Raji (cell line): ENCODE results near the gene SUGP1.

ENCODE experiments used
- POLR2A ChIP-seq: IDR thresholded peaks from 2 replicates; pipeline ENCODE4 v1.6.1; 2011; ENCODE audit warnings: low read depth, low read length, control low read depth; ENCODE audit not compliant: insufficient read depth

The SUGP1 gene

DNA sequence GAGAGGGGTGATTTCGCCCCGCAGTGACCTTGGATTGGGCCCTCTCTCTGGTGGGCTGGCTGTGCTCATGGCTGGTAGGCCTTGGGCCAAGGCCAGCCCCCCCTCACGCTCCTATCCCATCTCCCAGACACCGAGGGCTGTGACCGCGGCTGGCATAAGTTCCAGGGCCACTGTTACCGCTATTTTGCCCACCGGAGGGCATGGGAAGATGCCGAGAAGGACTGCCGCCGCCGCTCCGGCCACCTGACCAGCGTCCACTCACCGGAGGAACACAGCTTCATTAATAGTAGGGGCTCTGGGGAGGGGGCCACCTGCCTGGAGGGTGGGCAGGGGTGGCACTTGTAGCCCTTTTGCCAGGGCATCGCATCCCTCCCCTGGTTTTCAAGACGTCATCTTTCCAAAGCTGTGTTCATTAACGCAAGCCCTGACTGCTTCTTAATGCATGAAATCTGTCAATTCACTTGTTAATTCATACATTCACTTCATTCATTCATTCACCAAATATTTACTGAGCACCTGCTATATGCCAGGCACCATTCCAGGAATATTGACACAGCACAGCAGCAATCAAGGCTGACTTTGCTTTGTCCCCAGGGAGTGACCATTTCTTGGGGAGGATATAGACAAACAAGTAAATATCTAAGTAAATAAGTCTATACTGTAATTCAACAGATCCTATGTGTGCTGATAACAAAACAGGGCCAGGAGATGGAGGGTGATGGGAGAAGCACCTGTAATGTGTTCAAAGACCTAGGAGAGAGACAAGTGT, 82.0 kb downstream of the SUGP1 start:
- TF ChIP-seq POLR2A: no peak

DNA sequence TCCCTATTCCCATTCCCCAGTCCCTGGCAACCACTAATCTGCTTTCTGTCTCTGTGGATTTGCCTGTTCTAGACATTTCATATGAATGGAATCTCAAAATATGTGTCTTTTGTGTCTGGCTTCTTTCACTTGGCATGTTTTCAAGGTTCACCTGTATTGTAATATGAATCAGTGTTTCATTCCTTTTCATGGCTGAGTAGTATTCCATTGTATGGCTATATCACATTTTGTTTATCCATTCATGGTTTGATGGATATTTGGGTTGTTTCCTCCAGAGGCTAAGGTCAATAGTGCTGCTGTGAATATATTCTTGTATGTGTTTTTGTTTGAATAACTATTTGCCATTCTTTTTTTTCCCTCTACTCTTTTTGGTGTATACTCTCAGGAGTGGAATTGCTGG, 84.1 kb downstream of the SUGP1 start:
- no peak for TF ChIP-seq POLR2A

DNA sequence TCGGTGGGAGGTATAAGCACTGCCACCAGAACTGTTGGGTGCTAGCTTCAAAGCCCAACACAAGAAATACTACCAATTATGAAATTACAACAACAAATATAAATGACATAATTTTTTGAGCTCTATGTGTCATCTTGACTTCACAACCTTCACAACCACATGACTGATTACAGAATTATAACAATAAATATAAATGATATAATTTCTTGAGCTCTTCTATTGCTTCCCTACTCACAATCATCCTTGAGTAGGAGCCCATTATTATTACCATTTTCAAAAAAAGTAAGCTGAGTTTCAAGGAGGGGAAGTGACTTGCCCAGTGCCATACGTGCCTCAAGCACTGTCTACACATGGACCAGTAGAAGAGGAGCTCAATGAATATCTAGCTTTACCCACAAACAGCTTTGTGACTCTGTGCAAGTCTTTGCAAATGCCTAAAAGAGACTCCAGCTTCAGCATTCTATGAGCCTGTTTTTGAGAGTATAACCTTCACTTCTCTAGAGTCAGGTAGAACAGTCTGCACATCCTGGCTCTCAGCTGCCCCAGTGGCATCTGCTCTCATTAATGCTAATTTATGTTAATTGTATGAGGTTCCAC, 86.0 kb downstream of the SUGP1 start:
- TF ChIP-seq POLR2A: no peak

DNA sequence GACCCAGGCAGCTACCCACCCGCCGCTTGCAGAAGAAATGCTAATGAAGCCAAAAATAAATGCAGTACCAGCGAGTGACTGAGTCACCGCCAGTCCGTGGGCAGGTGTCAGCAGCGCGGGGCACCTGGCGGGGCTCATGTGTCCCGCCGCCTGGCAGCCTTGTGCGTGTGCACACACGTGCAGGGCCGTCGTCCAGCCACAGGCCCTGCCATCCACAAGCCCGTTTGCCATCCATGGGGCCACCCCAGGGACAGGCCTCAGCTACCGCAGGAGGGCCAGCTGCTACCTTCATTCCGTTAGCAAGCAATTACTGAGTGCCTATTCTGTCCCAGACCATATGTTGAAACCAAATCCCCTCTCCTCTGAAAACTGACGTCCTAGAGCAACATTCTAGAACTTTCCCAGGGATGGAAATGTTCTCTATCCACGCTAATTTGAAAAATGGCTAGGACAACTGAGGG, 88.0 kb downstream of the SUGP1 start:
- no peak for TF ChIP-seq POLR2A

DNA sequence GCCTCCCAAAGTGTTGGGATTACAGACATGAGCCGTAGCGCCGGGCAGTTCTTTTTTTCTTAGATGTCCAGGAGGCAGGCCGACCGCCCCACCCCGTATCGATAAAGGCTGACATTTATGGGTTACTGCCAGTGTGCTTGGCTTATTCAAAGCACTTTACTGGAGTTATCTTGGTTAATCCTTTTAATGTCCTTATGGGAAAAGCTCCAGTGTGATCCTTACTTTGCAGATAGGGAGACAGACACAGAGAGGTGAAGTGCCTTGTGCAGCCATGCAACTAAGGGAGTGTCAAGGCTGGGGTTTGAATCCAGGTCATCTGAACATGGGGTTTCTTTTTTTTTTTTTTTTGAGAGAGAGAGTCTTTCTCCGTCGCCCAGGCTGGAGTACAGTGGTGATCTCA, 89.3 kb downstream of the SUGP1 start:
- TF ChIP-seq POLR2A: no peak

DNA sequence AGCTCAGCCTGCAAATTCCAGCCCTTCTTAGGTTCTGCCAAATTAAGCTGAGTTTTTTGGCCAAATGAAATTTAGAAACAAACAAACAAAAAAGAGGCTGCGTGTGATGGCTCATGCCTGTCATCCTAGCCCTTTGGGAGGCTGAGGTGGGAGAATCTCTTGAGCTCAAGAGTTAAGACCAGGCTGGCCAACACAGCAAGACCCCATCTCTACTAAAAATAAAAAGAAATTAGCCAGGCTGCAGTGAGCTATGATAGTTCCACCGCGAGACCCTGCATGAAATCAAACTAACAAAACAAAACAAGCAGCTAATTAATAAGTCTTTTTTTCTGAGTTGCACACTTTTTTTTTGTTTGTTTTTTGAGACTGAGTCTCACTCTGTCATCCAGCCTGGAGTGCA, 90.6 kb downstream of the SUGP1 start:
- TF ChIP-seq POLR2A: no peak

DNA sequence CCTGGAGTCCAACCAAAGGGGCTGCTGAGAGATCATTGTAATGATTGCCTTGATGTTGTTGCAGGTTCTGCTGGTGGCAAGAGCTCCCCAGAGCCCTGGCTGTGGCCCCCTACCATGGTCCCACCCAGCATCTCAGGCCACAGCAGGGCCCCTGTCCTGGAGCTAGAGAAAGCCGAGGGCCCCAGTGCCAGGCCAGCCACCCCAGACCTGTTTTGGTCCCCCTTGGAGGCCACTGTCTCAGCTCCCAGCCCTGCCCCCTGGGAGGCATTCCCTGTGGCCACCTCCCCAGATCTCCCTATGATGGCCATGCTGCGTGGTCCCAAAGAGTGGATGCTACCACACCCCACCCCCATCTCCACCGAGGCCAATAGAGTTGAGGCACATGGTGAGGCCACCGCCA, 93.1 kb downstream of the SUGP1 start:
- no peak for TF ChIP-seq POLR2A

DNA sequence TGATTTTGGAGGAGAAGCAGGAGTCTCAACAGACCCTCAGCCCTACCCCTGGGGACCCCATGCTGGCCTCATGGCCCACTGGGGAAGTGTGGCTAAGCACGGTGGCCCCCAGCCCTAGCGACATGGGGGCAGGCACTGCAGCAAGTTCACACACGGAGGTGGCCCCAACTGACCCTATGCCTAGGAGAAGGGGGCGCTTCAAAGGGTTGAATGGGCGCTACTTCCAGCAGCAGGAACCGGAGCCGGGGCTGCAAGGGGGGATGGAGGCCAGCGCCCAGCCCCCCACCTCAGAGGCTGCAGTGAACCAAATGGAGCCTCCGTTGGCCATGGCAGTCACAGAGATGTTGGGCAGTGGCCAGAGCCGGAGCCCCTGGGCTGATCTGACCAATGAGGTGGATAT, 93.6 kb downstream of the SUGP1 start:
- TF ChIP-seq POLR2A: no peak

DNA sequence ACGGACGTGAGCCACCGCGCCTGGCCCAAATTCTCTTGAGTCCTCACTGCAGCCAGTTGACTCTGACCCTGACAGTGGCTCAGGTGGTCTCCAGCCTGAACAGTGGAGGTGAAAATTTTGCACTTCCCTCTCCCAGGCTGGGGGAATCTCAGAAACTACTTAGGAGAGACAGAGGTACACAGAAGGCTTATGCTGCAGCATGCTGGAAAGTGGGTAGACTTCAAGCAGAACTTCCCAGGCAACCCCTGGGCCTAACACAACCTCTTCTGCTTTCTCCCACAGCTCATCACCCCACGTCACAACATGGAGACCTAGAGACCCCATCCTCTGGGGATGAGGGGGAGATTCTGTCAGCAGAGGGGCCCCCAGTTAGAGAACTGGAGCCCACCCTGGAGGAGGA, 94.1 kb downstream of the SUGP1 start:
- TF ChIP-seq POLR2A: no peak
